ENCODE data around the gene TDRD5. TPM values are rescaled to one million over a fixed set of nuclear protein-coding genes. Genes with fewer than 3 reads are reported as not detected.
"Not testable (repeated sequence)": the region's sequence is repeated elsewhere in the genome, so short reads cannot be mapped to it uniquely, and the experiment has no call there.

Gene TDRD5
- total RNA-seq, 1 donor from 2014 or later: 0.20 TPM

DNA sequence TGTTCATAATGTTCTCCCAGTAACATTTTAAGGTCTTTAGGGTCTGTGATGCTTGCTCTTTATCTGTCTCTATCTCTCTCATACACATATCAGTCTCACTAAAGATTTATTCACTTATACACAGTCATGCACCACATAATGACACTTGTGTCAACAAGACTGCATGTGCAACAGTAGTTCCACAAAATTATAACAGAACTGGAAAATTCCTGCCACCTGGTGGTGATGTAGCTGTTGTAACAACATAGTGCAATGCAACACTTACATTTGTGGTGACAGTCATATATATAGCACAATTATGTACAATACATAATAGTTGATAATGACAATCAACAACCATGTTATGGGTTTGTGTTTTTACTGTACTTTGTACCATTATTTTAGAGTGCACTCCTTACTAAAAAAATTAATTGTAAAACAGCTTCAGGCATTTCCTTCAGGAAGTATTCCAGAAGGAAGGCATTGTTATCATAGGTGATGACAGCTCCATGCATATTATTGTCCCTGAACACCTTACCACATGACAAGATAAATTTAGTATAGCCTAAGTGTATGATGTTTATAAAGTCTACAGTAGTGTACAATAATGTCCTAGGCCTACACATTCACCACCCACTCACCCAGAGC is 8.1 kb downstream of the TDRD5 start:
- DNase-seq (ENCODE audit: low read depth in 2 of 2): peak; percentile 38 to 66

GRCh38 chr1:179601093-179601492 is 9.5 kb downstream of the TDRD5 start:
- no peak for DNase-seq (ENCODE audit: low read depth in 2 of 2)

GRCh38 chr1:179612361-179612760 is 20.7 kb downstream of the TDRD5 start:
- DNase-seq (ENCODE audit: low read depth in 2 of 2): no peak

DNA sequence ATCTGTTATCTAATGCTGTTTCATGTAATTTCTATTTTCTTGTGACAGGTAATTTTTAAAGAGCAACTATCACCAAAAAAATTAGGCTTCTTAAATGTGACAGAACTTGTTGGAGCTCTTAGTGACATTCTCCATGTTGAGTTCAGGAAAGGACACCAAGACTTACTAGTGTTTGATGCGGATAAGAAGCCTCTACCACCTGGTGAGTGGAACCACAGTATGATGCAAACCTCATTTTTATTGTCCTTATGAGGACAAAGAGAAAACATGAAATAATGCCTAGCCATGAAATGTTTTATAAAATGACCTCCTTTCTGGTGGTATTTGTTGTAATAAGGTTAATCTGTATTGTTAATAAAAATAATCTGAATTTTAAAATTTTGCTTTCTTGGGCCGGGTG is 39.1 kb downstream of the TDRD5 start:
- no peak for DNase-seq (ENCODE audit: low read depth in 2 of 2)

DNA sequence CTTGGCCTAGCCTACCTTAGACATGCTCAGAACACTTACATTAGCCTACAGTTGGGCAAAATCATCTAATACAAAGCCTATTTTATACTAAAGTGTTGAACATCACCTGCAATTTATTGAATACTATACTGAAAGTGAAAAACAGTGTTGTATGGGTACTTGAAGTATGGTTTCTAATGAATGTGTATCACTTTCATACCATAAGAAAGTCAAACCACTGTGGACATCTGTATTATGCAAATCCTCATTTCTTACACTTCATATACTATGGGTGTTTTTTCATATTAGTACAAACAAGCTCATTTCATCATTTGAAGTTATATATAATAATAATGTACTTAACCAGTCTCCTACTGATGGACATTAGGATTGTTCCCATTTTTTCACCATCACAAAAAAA is 41.2 kb downstream of the TDRD5 start:
- DNase-seq (ENCODE audit: low read depth in 2 of 2): no peak

GRCh38 chr1:179637211-179637860 is 45.7 kb downstream of the TDRD5 start:
- no peak for DNase-seq (ENCODE audit: low read depth in 2 of 2)

DNA sequence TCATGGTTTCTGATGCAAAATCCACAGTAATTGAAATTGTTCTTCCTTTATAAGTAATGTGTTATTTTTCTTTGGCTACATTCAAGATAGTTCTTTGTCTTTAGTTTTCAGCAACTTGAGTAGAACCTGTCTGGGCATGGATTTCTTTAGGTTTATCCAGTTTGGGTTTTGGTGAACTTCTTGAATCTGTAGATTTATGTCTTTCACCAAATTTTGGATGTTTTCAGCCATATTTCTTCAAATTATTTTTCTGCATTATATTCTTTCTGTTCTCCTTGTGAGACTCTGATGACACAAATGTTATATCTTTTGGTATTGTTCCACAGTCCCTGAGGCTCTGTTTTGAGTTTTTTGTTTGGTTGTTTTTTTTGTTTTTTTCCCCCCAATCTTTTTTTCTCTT is 69.4 kb downstream of the TDRD5 start:
- no peak for DNase-seq (ENCODE audit: low read depth in 2 of 2)

DNA sequence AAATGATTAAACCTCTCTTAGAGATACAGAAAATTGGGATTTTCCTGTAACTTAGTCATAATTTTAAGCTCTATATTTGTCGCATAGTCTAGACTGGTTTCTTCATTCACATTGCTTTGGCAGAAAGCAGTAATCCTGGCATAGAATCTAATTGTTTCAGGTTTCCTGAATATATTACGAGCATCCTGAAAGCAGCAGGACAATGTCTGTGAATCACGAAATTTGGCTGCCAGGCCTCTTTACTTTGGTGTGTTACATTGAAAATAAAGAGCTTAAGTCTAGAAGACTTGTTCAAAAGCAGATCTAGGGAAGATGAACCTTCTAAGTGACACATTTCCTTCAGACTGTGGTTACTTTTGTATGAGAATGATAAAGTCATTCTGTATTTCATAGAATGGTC is 72.2 kb downstream of the TDRD5 start:
- peak; percentile 86 to 95 for DNase-seq (ENCODE audit: low read depth in 2 of 2)

GRCh38 chr1:179677882-179678281 is 86.2 kb downstream of the TDRD5 start:
- no peak for DNase-seq (ENCODE audit: low read depth in 2 of 2)

- DNase-seq (ENCODE audit: low read depth in 2 of 2): not testable (repeated sequence)
Measured at GRCh38 chr1:179694530-179694929, 102.9 kb downstream of the TDRD5 start.

DNA sequence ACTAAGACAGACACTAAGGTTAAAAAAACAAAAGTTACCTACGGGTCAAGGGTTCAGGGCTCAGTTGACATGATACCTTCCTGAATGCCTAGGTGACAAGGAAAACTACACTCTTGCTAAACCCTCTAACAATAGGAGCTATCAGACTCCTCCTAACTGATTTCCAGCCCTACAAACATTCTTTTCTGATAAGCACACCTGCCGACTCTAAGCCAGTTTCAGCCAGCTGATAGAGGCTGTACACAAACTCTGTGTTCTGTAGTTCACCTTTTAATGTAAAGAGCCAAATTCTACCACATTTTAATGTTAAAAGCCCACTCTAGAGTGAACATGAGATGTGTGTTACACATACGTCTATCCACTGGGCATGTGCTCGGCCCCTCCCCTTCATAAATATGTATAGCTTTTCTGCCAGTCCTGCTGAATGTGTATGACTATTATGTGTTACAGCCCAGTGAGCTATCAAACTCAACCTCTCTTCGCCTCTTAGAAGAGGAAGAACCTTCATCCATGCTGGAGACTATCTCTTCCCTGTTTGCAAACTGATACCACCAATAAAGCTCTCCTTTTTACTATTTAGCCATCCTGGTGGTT is 111.4 kb downstream of the TDRD5 start:
- DNase-seq (ENCODE audit: low read depth in 2 of 2): no peak

DNA sequence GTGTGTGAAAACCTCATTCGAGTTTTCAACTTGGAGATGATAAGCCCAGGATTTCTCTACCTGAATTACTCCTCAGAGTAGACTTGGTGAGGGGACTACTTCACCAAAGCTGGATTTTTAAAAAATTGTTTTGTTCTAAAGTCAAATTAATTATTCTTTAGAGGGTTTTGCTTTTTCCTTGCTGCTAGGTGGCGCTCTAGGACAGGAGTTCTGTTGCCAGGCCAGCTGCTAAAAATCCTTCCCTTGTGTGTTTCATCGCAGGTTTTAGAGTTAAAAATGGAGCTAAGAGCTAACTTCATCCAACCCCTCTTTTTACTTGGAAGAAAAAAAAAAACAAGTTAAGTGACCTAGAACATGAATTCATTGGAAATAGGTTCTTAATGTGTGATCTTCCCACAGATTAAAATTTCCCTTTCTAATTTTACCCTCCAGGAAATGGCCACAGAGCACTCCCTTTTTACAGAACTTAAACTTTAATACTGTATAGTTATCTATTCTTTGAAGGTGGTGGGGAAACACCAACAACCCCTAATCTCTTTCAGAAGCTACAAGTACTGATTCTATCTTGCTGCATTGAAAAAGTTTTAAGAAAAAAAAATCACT is 114.8 kb downstream of the TDRD5 start:
- DNase-seq (ENCODE audit: low read depth in 2 of 2): peak; percentile 81 to 85

DNA sequence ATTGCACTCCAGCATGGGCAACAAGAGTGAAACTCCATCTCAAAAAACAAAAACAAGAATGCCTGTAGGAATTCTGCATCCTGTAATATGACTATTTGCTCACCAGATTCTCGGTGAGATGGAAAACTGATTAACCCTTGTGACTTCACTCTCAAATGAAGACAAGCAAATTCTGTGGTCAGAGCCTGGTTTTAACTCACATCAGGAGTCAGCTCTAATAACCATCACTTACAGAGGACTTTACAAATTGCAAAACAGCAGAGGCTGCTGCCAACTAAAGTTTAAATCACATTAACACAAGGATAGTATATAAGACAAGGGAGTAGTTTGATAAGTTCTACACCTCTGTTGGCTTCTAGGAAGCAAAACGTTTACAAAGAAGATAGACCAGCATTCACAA is 115.8 kb downstream of the TDRD5 start:
- no peak for DNase-seq (ENCODE audit: low read depth in 2 of 2)

DNA sequence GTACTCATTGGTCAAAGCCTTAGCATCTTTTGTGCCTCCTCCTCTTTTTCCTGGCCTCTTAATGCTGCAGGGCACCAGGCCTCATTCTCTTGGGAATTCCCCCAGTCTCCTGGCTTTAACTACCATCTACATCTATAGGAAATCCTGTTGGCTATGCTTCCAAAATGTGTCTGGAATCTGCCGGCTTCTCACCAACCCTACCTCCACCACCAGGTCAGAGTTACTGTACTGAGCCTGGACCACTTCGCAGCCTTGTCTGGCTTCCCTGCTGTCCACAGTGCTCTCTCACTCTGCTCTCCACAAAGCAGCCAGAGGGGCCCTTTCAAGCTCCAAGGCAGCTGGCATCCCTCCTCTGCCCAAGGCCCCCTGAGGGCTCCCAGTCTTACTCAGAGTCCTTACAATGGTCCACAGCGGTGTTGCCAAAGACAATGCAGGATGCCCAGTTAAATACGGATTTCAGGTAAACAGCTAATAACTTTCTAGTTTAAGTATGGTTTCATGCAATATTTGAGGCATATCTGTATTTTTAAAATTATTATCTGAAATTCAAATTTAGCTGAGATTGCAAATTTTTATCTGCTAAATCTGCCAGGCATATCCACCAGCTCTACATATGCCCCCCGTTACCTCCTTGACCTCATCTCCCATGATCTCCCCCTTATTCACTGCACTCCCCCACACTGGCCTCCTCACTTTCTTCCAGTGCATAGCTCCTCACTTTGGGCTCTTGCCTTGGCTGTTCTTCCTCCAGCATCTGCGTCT is 117.0 kb downstream of the TDRD5 start:
- peak; percentile 56 to 92 for DNase-seq (ENCODE audit: low read depth in 2 of 2)

- peak; percentile 95 to 98 for DNase-seq (ENCODE audit: low read depth in 2 of 2)
Measured at GRCh38 chr1:179709841-179710329, 118.3 kb downstream of the TDRD5 start.

GRCh38 chr1:179714159-179714558 is 122.5 kb downstream of the TDRD5 start:
- no peak for DNase-seq (ENCODE audit: low read depth in 2 of 2)

GRCh38 chr1:179714623-179715022 is 123.0 kb downstream of the TDRD5 start:
- no peak for DNase-seq (ENCODE audit: low read depth in 2 of 2)

DNA sequence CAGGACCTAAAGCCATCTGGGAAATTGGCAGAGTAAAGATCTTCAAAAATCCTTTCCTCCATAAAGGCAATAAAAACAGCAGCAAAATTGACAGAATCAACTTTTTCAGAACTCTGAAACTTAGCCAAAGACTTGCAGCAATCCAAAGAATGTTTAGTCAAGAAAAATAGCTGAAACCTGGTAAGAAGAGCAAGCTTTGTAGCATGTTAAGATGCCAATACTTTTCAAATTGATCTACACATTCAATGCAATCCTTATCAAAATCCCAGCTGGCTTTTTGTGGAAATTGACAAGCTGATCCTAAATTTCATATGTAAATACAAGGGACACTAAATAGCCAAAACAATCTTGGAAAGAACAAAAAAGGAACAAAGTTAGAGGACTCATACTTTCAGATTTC is 127.6 kb downstream of the TDRD5 start:
- DNase-seq (ENCODE audit: low read depth in 2 of 2): no peak

DNA sequence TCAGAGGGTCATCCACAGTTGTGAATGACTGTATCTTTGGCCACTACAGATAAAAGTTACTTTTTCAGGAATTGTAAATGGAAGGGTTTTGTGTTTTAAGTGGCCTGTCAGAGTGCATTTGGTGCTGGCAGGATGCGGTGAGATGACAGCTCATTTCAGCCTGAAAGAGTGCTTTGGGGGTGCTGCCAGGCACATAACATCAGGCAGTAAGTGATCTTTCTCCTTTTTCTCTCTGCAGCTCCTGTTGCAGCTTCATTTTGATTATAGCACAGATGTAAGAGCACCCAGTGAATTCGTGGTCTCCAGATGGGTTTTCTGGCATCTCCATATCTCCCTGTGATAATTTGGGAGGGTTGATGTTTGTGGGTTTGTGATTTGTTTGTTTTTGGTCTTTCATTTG is 136.6 kb downstream of the TDRD5 start:
- DNase-seq (ENCODE audit: low read depth in 2 of 2): no peak

- DNase-seq (ENCODE audit: low read depth in 2 of 2): no peak
Measured at GRCh38 chr1:179729881-179730280, 138.2 kb downstream of the TDRD5 start.

DNA sequence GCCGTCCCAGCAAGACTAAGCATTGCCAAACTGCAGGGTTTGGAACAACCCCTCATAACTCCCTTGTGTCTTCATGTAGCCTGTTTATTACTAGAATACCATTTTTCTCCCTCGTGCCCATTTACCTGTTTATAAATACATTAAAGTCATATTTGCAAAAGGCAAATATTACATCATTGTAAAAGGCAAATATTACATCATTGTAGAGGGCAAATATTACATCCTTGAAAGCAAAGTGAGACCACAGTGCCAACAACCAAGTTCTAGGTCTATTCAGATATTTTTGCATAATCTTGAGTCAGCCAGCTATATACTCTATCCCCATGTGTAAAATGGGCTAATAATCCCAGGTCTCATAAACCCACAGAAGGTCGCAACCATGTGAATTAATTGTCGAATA is 140.0 kb downstream of the TDRD5 start:
- no peak for DNase-seq (ENCODE audit: low read depth in 2 of 2)

All from lung microvascular endothelial cell (primary cell).